Panc1 (cell line): Measurements from ENCODE around the gene DPYD. TPM values are rescaled to one million over a fixed set of nuclear protein-coding genes. Genes with fewer than 3 reads are reported as not detected.

Experiments used
- ATAC-seq: fragments of 200-7000 bp; cut with Tn5 transposase; 2 replicates; pipeline ENCODE4 v1.9.1; 2020; ENCODE audit warnings: mild to moderate bottlenecking, moderate library complexity
- BruUV-seq: library from RNA; stranded (reverse); fragments of 400-500 nt; replicated peaks from 2 replicates; lab custom pipeline; 2021; lab: Mats Ljungman, UMichigan
- CTCF ChIA-PET: fragments of 300-600 bp; sonication (Branson Sonifier 250); formaldehyde crosslinking; loops from one replicate; lab custom pipeline; 2022; ENCODE audit warnings: antibody characterized with exemption; lab: Charles Lee
- POLR2A ChIA-PET: fragments of 300-600 bp; sonication (Branson Sonifier 250); formaldehyde crosslinking; loops from one replicate; lab custom pipeline; 2022; ENCODE audit warnings: antibody characterized with exemption; lab: Charles Lee
- DNase-seq: peaks from one replicate; pipeline ENCODE4 v3.0.0-alpha.2; 2010; ENCODE audit warnings: low read depth, low spot score
- H3K27ac ChIP-seq: 2 replicates; pipeline ENCODE4 v1.5.1; 2011; ENCODE audit warnings: mild to moderate bottlenecking, low read length, inconsistent platforms
- H3K27me3 ChIP-seq: fragments of 200-500 bp; sonication (Bioruptor generic); 2 replicates; pipeline ENCODE4 v1.6.0; 2014; ENCODE audit warnings: low read length, inconsistent platforms; ENCODE audit not compliant: control insufficient read depth, insufficient read depth
- H3K36me3 ChIP-seq: fragments of 200-500 bp; sonication (Bioruptor generic); 2 replicates; pipeline ENCODE4 v1.5.1; 2014; ENCODE audit warnings: inconsistent platforms, mild to moderate bottlenecking, low read length, moderate library complexity; ENCODE audit not compliant: control insufficient read depth, insufficient read depth
- H3K4me1 ChIP-seq: 2 replicates; pipeline ENCODE4 v1.5.1; 2011; ENCODE audit warnings: inconsistent platforms, mild to moderate bottlenecking, low read length, moderate library complexity; ENCODE audit not compliant: control insufficient read depth, insufficient read depth
- H3K4me3 ChIP-seq, 2 experiments: 2 replicates each; pipeline ENCODE4 v1.5.1; 2011 to 2012; ENCODE audit warnings: low read depth in 2 of 2, low read length in 2 of 2, mild to moderate bottlenecking in 2 of 2, inconsistent platforms in 1 of 2, moderate library complexity in 1 of 2
- H3K9me3 ChIP-seq: fragments of 200-500 bp; sonication (Bioruptor generic); 2 replicates; pipeline ENCODE4 v1.5.1; 2014; ENCODE audit warnings: low read depth, mild to moderate bottlenecking, inconsistent platforms, low read length, moderate library complexity; ENCODE audit not compliant: control insufficient read depth, insufficient read depth
- POLR2AphosphoS5 ChIP-seq: IDR thresholded peaks from 2 replicates; pipeline ENCODE4 v1.6.1; 2012; ENCODE audit warnings: mild to moderate bottlenecking, low read depth, low read length, moderate library complexity
- SIN3A ChIP-seq: IDR thresholded peaks from 2 replicates; pipeline ENCODE4 v1.6.1; 2012; ENCODE audit warnings: low read depth, mild to moderate bottlenecking, low read length, moderate library complexity, borderline replicate concordance; ENCODE audit not compliant: insufficient read depth
- TCF7L2 ChIP-seq: IDR thresholded peaks from 2 replicates; pipeline ENCODE4 v1.6.1; 2011; ENCODE audit warnings: mild to moderate bottlenecking, low read depth, low read length, inconsistent platforms
- in situ Hi-C: cut with HindIII; loops from 2 replicates; pipeline ENCODE4 v1.10.0; 2016; ENCODE audit warnings: low sequenced_read_pairs, low pct_unique_long_range_greater_than_20kb
- intact Hi-C: fragments of 100-400 bp; cut with micrococcal nuclease; formaldehyde crosslinking; loops from one replicate; pipeline ENCODE4 v1.10.0; 2022; ENCODE audit not compliant: unreplicated experiment
- total RNA-seq: library from RNA; stranded (reverse); gene quantifications from one replicate; pipeline ENCODE4 v1.2.1, GENCODE V29; 2021; ENCODE audit not compliant: unreplicated experiment
- TF ChIP-seq, protein P1 (sequence below): fragments of 450-650 bp; IDR thresholded peaks from 2 replicates; pipeline ENCODE4 v1.5.1; 2017; ENCODE audit warnings: mild to moderate bottlenecking
- TF ChIP-seq, protein P2 (sequence below), 2 experiments: IDR thresholded peaks; 2 replicates each; pipeline ENCODE4 v1.6.1; 2011 to 2012; ENCODE audit warnings: low read depth in 2 of 2, control low read depth in 1 of 2, low read length in 1 of 2, mild to moderate bottlenecking in 1 of 2, moderate library complexity in 1 of 2; ENCODE audit not compliant: insufficient read depth in 1 of 2

The DPYD gene
- total RNA-seq, 1 experiment from 2014 or later: 2.0 TPM

DNA sequence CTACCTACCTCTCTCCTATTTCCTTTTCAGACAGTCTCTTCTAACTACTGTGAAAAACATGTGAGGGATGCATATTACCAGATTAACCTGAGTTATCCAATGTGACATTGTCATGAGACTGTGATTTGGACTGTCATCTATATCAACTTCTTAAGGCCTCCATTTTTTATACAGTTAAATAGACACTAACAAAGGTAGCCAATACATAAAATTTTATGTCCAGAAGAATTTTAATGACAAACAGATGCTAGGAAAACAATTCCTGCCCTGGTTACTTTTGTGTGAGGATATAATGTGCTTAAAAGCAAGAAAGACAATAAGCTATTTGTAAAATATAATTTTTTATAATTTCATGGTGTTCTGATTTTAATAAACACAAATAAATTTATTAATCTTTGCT is 136.2 kb downstream of the DPYD start:
- CTCF ChIA-PET: no interaction called here
- Histone ChIP-seq H3K4me1 (no peaks in the 10 kb centered on the region), H3K4me3 (no peak overlapping the region), H3K9me3 (no peaks in the 10 kb centered on the region), H3K27ac (no peak overlapping the region), H3K27me3 (no peaks in the 10 kb centered on the region), H3K36me3 (no peaks in the 10 kb centered on the region)
- intact Hi-C loops (no loop called here), in situ Hi-C loops (no loop called here)
- ATAC-seq: no peak
- BruUV-seq: no TSS peak
- POLR2A ChIA-PET: no interaction called here
- TF ChIP-seq SIN3A (no peak), POLR2AphosphoS5 (no peak), TCF7L2 (no peak)
- TF ChIP-seq, protein P1, sequence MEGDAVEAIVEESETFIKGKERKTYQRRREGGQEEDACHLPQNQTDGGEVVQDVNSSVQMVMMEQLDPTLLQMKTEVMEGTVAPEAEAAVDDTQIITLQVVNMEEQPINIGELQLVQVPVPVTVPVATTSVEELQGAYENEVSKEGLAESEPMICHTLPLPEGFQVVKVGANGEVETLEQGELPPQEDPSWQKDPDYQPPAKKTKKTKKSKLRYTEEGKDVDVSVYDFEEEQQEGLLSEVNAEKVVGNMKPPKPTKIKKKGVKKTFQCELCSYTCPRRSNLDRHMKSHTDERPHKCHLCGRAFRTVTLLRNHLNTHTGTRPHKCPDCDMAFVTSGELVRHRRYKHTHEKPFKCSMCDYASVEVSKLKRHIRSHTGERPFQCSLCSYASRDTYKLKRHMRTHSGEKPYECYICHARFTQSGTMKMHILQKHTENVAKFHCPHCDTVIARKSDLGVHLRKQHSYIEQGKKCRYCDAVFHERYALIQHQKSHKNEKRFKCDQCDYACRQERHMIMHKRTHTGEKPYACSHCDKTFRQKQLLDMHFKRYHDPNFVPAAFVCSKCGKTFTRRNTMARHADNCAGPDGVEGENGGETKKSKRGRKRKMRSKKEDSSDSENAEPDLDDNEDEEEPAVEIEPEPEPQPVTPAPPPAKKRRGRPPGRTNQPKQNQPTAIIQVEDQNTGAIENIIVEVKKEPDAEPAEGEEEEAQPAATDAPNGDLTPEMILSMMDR: no peak
- TF ChIP-seq, protein P2, sequence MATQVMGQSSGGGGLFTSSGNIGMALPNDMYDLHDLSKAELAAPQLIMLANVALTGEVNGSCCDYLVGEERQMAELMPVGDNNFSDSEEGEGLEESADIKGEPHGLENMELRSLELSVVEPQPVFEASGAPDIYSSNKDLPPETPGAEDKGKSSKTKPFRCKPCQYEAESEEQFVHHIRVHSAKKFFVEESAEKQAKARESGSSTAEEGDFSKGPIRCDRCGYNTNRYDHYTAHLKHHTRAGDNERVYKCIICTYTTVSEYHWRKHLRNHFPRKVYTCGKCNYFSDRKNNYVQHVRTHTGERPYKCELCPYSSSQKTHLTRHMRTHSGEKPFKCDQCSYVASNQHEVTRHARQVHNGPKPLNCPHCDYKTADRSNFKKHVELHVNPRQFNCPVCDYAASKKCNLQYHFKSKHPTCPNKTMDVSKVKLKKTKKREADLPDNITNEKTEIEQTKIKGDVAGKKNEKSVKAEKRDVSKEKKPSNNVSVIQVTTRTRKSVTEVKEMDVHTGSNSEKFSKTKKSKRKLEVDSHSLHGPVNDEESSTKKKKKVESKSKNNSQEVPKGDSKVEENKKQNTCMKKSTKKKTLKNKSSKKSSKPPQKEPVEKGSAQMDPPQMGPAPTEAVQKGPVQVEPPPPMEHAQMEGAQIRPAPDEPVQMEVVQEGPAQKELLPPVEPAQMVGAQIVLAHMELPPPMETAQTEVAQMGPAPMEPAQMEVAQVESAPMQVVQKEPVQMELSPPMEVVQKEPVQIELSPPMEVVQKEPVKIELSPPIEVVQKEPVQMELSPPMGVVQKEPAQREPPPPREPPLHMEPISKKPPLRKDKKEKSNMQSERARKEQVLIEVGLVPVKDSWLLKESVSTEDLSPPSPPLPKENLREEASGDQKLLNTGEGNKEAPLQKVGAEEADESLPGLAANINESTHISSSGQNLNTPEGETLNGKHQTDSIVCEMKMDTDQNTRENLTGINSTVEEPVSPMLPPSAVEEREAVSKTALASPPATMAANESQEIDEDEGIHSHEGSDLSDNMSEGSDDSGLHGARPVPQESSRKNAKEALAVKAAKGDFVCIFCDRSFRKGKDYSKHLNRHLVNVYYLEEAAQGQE (IDR thresholded peaks at IDR 0.05; ENCODE audit: insufficient read depth in 1 of 2, low read depth in 2 of 2, low read length in 1 of 2): no peak
- DNase-seq: no peak

DNA sequence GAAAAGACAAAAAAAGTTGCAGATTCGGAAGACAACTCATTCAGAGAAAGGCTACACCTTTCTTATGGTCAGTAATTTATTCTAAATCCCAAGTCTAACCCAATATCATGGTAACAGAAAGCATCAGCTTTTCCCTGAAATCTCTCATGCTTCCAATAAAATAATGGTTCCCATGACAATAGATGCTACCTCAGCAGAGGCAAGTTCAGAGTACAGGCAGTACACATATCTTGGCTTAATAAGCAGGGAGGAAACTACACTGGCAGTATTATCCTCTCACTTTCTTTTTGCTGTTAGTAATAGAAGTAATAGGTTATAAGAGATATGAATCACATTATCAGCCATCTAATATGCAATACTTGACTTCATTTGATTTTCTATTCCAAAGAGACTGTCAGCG is 137.1 kb downstream of the DPYD start:
- Histone ChIP-seq H3K27me3 (no peaks in the 10 kb centered on the region), H3K4me1 (no peaks in the 10 kb centered on the region), H3K4me3 (no peak overlapping the region), H3K27ac (no peak overlapping the region), H3K9me3 (no peaks in the 10 kb centered on the region), H3K36me3 (no peaks in the 10 kb centered on the region)
- ChIA-PET POLR2A (no interaction called here), CTCF (no interaction called here)
- DNase-seq (no peak), ATAC-seq (no peak)
- BruUV-seq: no TSS peak
- TF ChIP-seq SIN3A: no peak
- TF ChIP-seq, protein P2 (IDR thresholded peaks at IDR 0.05; ENCODE audit: insufficient read depth in 1 of 2, low read depth in 2 of 2, low read length in 1 of 2): no peak
- TF ChIP-seq POLR2AphosphoS5: no peak
- TF ChIP-seq, protein P1: no peak
- no peak for TF ChIP-seq TCF7L2
- in situ Hi-C loops (no loop called here), intact Hi-C loops (no loop called here)
